K562 (cell line): ENCODE measurements around the gene OGDH.

Source experiments
- CTCF ChIP-seq, 3 experiments: IDR thresholded peaks in 2 of 3; conservative IDR thresholded peaks in 1 of 3; 2 replicates each; pipeline ENCODE4 v1.5.1; 2011 to 2012; ENCODE audit warnings: low read length in 3 of 3, mild to moderate bottlenecking in 3 of 3, control low read depth in 2 of 3, improper control_type of control experiment in 1 of 3, inconsistent platforms in 1 of 3, low read depth in 1 of 3, mixed read lengths in 1 of 3, moderate library complexity in 1 of 3; ENCODE audit not compliant: insufficient read depth in 2 of 3
- E2F5 ChIP-seq: sonication (generic); formaldehyde crosslinking; IDR thresholded peaks from 2 replicates; pipeline ENCODE4 v1.8.0; 2022; ENCODE audit warnings: mild to moderate bottlenecking, missing genetic modification reagents
- ETV6 ChIP-seq, 3 experiments: fragments of 150-350 bp in 1 of 3; sonication (generic) in 1 of 3; formaldehyde crosslinking in 1 of 3; IDR thresholded peaks; 2 replicates each; pipeline versions ENCODE4 v1.6.1 to v1.8.0; 2014 to 2022; ENCODE audit warnings: borderline replicate concordance in 2 of 3, low read depth in 2 of 3, antibody characterized with exemption in 1 of 3, low read length in 1 of 3, mild to moderate bottlenecking in 1 of 3, missing genetic modification reagents in 1 of 3
- EZH2 ChIP-seq: IDR thresholded peaks from 2 replicates; pipeline ENCODE4 v1.6.1; 2012; ENCODE audit warnings: low read depth, mild to moderate bottlenecking, inconsistent platforms, low read length, borderline replicate concordance
- FOXA3 ChIP-seq, 2 experiments: fragments of 450-650 bp in 1 of 2; sonication (generic) in 1 of 2; formaldehyde crosslinking; IDR thresholded peaks in 1 of 2; conservative IDR thresholded peaks in 1 of 2; 2 replicates each; pipeline versions ENCODE4 v1.4.0 to v1.8.0; 2020 to 2022; ENCODE audit warnings: mild to moderate bottlenecking in 2 of 2, missing genetic modification reagents in 1 of 2
- IRF2 ChIP-seq: sonication (generic); formaldehyde crosslinking; IDR thresholded peaks from 2 replicates; pipeline ENCODE4 v1.8.1; 2022; ENCODE audit warnings: mild to moderate bottlenecking, missing genetic modification reagents
- LARP7 ChIP-seq: fragments of 450-650 bp; IDR thresholded peaks from 2 replicates; pipeline ENCODE4 v1.6.1; 2016
- NCOA2 ChIP-seq, 2 experiments: fragments of 450-650 bp; IDR thresholded peaks; 2 replicates each; pipeline ENCODE4 v1.6.1; 2018; ENCODE audit warnings: mild to moderate bottlenecking in 2 of 2, moderate library complexity in 1 of 2; ENCODE audit not compliant: partially characterized antibody in 2 of 2
- POLR2A ChIP-seq: fragments of 450-650 bp; conservative IDR thresholded peaks from 2 replicates; pipeline ENCODE4 v1.6.1; 2016
- POLR2AphosphoS5 ChIP-seq: IDR thresholded peaks from 2 replicates; pipeline ENCODE4 v1.6.1; 2011; ENCODE audit warnings: mild to moderate bottlenecking, low read depth, low read length, moderate library complexity; ENCODE audit not compliant: control insufficient read depth, insufficient read depth
- USF2 ChIP-seq: sonication (generic); formaldehyde crosslinking; IDR thresholded peaks from 2 replicates; pipeline ENCODE4 v1.5.0; 2020; ENCODE audit warnings: missing genetic modification reagents
- ZNF146 ChIP-seq: IDR thresholded peaks from one replicate; pipeline ENCODE4 v1.6.1; 2018; ENCODE audit warnings: missing compliant biosample characterization; ENCODE audit not compliant: unreplicated experiment
- ZNF512 ChIP-seq: IDR thresholded peaks from 2 replicates; pipeline ENCODE4 v1.6.1; 2016; ENCODE audit warnings: missing genetic modification characterization, missing compliant biosample characterization

GRCh38 chr7:44565097-44565794 is 41.2 kb upstream of the OGDH start:
- TF ChIP-seq EZH2 (no peak), ZNF512 (tag) (no peak), FOXA3 (CRISPR knock-in tag; conservative IDR thresholded peaks at IDR 0.05 in 1 of 2, IDR thresholded peaks at IDR 0.05 in 1 of 2) (no peak), ETV6 (IDR thresholded peaks at IDR 0.05; ENCODE audit: borderline replicate concordance in 1 of 2, low read depth in 2 of 2, low read length in 1 of 2) (no peak), ETV6 (CRISPR knock-in tag; IDR thresholded peaks at IDR 0.05; ENCODE audit: borderline replicate concordance) (no peak), LARP7 (no peak), CTCF (IDR thresholded peaks at IDR 0.05 in 2 of 3, conservative IDR thresholded peaks at IDR 0.05 in 1 of 3; ENCODE audit: insufficient read depth in 2 of 3, low read depth in 1 of 3, low read length in 3 of 3) (peak; percentile 86 to 97 (median 91)), IRF2 (no peak), USF2 (CRISPR knock-in tag) (no peak), NCOA2 (IDR thresholded peaks at IDR 0.05; ENCODE audit: partially characterized antibody in 2 of 2) (no peak), ZNF146 (CRISPR knock-in tag) (no peak), POLR2A (peak; percentile 46; the same call in 1 of the 2 replicates), POLR2AphosphoS5 (no peak; the same call in 1 of the 2 replicates), E2F5 (CRISPR knock-in tag) (no peak)
